NCI-H510A (cell line): ENCODE data around the gene ETFB.

Experiments
- DNase-seq: peaks from one replicate; lab custom pipeline; 2025; lab: John Stamatoyannopoulos, UW

Gene ETFB

DNA sequence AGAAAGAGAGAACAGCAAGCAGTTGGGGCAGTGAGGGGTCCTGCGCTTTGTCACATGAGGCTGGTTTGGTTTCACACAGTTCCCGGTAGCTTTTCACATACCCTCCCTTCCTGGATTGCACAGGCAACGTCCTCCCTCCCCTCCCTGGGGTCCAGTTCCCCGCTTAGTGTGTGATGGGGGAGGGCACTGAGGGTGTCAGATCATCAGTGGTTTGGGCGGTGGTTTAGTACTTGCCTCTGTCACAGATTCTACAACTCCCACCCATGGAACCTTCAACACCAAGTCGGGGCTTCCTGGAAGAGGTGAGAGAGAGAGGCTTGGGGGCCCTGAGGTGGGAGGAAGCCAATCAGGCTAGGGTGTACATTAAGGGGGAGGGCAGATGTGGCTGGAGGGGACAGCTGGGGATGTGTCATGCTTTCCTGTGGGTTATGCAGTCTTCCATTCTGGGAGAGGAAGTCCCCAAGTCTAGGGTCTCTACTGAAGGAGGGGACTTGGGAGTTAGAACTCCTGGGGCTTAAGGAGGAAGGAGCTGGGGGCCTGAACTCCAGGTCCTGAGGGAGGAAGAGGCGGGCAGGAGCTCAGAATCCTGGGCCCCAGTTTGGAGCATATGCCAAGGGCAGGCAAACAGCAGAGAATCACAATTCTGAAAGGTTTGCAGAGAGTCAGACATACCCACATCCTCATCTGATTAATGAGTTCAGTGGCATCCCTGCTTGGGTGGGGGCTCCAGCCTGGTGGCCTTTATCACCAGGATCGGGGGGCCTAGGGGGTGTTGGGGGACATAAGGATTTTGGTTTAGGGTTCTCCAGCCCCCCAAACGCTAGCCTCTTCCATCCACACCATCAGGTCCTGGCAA lies 6.7 kb upstream of the ETFB start, which contains the start of gene NKG7:
Gene NKG7, minus strand, starts transcription at position 6 of the 856 bp plus-strand sequence. CDS start 119 bp downstream, outside the sequence.
- no peak for DNase-seq

- DNase-seq: no peak
Observed at GRCh38 chr19:51372021-51372648, 5.9 kb upstream of the ETFB start.

DNA sequence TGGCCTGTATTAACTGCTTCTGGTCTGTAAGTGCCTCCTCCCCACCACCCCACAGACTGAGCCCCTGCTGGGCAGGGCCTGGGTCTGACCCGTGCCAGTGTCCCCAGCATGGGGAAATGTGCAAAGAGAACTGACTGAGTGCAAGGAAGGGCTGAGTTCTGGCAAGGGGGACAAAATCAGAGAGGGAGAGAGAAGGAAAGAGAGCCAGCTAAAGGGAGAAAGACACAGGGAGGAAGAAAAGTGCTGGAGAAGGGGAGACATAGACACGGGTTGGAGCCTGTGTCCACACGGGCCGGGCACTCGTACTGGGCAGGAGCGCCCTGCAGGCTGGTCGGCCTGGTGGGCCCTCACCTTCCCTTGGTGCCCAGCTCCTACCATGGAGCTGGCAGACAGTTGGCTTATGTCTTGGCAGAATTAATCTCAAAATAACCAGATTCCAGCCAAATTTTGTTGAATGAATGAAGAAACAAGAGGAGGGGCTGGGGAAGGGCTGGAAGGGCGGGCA lies 5.0 kb upstream of the ETFB start:
- DNase-seq: no peak

DNA sequence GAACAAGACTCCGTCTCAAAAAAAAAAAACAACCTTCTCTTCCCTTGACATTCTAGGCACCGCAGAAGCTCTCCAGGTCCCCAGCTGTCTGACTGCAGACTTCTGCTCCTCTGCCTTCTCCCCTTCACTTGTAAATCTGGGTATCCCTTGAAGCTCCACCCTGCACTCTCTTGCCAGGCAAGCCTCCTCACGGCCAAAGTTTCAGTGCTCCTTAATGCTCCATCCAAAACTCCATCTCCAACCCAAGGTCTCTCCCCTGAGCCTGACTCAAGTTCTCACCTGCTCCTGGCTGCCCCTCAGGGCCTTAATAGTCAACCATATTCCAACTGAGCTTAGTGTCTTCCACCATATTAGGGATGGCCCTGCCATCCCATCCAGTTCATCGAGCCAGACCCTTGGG lies 4.0 kb upstream of the ETFB start:
- DNase-seq: no peak

DNA sequence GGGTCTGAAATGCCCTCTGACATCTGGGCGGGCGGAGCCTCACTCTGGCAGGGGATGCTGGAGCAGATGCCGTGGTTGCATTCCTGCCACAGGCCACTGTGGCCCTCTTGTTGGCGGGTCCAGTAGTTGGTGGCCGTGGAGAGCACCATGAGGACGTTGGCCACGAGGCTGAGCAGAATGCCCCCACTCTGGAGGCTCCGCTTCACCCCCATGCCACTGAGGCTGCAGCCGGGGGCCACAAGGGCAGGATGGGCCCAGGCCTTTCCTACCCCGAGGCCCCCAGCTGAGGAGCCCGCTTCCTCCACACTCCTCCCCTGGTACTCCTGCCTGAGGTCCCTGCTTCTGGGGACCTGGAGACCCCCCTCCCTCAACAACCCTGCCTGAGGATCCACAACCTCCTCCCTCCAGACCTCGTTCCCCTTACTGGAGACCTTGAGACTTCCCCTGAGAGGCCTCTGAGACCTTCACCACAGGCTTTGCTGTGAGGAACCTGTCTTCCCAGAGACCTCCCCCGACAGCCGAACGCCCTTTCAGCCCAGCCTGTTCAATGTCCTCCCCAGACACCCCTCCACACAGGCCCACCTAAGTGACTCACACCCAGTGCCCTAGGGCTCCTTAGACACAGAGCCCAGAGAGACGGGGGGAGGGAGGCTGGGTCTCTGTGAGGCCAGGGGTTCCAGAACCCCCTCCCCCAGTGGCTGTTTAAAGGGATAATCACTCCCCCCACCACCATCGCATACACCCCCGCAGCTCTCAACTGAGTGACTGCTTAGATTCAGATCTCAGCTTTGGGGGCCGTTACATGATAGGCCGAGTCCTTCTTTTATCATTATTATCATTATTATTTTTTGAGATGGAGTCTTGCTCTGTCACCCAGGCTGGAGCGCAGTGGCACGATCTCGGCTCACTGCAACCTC lies 2.4 kb upstream of the ETFB start, which contains the start of gene CLDND2:
Gene CLDND2, minus strand, starts transcription at position 638 of the 917 bp plus-strand sequence. Its CDS starts 426 bp downstream, at position 212.
- no peak for DNase-seq

DNA sequence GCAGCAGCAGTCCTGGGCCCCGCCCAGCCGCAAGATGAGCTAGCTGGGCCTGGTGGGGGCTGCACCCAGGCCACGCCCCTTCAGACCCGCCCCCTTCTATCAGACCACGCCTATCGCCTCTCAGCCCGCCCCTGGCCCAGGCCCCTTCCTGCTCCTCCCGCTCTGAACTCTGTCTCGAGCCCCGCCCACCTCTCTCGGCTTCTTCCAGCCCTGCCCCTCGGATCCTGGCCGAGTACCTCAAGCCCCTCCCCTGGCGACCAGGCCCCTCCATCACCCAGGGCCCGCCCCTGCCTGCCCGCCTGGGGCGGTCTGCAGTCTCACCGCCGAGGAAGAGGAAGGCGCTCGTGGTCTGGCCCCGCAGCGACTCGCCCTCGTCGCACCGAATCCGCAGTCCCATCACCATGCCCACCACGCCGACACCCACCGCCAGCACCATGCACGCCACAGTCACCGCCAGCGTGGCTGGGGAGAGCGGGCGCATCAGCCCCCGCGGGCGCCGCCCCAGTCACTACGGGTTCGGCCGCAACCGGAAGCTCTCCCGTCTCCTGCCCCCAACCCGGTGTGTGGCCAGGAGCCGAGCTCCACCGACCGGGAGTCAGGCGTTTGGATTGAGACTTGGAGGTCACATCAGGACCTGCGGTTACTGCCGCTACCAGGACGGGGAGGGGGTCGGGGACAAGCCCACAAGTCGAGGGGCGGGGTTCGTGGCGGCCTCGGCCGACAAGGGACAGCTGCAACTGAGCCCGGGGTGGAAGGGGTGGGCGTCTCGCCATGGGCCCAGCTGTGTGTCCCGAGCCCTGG lies 1.6 kb upstream of the ETFB start:
- no peak for DNase-seq

- no peak for DNase-seq
Observed at GRCh38 chr19:51367255-51367564, 1.0 kb upstream of the ETFB start.

DNA sequence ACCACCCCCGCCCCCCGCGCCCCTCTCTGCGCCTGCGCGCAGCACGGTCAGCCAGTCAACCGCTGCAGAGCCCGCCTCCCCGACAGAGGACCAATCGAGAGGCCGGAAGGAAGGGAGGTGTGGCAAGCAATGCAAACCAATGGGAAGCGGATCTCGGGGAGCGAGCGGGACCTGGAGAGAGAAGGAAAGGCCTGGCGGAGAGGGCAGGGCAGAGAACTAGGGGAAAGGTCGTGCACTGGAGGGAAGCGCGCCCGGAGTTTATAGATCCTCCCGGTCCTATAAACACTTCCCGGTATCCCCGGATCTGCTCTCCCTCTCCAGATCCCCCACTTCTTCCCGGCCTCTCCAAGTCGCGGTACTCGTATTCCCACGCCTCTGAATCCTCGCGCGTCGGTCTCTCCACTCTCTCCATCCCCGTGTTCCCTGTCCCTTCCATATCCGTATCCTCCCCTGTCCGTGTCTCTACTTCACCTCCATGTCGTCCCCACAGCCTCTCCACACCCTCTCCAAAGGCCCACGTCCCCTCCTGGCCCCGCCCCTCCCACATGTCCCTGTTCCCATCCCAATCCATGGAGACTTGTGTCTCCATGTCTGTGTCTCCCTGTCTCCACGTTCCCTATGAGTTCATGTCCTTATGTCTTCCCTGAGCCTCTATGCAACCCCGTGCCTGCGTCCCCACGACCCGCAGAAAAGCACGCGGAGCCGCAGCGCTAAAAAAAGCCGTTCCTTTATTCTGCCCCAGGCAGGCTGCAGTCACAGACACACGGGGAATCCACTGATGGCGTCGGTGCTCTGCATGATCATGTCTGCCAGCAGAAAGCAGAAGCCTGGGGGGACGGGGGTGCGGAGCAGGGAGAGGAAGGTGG lies 434 bp upstream of the ETFB start:
- no peak for DNase-seq

- DNase-seq: no peak
Observed at GRCh38 chr19:51365211-51365964, 800 bp downstream of the ETFB start.

- DNase-seq: no peak
Observed at GRCh38 chr19:51364200-51365106, 1.7 kb downstream of the ETFB start.

DNA sequence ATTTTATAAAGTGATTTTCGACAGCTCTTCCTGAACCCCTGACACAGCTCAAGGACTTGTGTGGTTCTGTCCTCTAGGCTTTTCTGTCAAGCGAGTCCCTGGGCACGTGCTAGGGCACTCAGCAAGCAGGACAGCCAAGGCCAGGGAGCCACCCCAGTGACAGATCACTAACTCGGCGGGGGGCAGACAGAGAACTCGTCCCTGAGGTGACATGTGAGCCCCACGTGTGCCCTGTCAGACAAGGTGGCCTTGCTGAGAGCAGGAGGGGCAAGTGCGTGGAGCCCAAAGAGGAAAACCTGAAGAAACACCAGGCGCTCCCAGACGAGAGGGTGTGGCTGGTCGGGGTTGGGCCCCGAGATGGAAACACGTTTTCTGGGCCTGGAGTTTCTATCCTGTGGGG lies 4.9 kb downstream of the ETFB start:
- no peak for DNase-seq

DNA sequence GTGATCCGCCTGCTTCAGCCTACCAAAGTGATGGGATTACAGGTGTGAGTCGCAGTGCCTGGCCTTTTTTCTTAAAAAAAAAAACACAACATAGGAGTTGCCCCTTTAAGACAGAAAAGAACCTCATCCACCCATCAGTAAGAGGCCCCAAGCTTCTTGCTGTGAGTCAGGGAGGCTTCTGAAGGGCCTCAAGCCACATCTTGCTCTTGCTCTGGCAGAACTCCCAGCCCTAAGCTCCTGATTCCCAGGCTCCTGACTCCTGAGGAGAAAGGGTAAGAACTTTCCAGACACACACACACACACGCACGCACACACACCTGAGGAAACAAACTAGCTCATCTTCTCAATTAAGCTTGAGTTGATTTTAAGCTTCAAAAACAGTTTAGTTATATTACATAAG lies 6.9 kb downstream of the ETFB start:
- no peak for DNase-seq

DNA sequence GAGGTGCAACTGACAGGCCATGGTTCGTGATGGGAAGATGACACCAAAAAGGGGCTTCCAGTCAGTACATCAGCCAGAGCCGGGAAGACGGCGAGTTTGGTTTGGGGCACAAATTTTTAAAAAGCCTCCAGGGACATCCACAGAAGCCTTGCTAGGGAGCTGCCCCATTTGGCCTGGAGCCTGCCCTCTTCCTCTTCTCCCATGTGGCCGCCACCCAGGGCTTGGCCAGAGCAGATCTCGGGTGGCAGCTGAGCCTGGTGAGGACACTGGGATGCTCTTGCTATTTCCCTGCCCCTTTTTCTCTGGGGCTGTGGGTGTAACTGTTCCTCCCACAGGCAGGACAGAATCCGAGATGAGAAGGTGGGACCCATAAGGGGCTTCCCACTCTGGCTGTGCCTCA lies 8.2 kb downstream of the ETFB start:
- DNase-seq: no peak

GRCh38 chr19:51356159-51356801 lies 9.9 kb downstream of the ETFB start:
- DNase-seq: no peak

- no peak for DNase-seq
Observed at GRCh38 chr19:51354742-51355148, 11.4 kb downstream of the ETFB start.

- no peak for DNase-seq
Observed at GRCh38 chr19:51354103-51354741, 12.0 kb downstream of the ETFB start.

DNA sequence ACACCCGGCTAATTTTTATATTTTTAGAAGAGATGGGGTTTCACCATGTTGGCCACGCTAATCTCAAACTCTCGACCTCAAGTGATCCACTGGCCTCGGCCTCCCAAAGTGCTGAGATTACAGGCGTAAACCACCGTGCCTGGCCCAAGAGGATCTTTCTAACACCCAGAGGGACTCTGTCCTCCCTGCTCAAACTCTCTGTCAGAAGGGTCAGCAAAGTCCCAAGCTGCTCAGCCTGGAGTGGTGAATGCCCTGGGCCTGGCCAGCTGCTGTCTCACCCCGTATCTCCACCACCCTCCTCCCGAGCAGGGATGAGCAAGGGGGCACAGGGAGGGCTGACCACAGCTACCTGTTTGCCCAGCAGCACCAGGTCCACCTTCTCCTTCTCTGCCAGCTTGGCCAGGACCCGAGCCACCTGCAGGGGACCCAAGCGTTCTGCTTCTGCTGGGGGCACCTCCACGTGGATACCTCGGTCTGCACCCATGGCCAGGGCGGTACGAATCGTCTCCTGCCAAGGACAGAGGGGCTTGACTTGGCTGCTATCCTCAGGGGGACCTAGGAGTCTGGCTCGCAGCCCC lies 13.3 kb downstream of the ETFB start:
- no peak for DNase-seq
